ENCODE results near the gene PGAM1.

PGAM1 gene

DNA sequence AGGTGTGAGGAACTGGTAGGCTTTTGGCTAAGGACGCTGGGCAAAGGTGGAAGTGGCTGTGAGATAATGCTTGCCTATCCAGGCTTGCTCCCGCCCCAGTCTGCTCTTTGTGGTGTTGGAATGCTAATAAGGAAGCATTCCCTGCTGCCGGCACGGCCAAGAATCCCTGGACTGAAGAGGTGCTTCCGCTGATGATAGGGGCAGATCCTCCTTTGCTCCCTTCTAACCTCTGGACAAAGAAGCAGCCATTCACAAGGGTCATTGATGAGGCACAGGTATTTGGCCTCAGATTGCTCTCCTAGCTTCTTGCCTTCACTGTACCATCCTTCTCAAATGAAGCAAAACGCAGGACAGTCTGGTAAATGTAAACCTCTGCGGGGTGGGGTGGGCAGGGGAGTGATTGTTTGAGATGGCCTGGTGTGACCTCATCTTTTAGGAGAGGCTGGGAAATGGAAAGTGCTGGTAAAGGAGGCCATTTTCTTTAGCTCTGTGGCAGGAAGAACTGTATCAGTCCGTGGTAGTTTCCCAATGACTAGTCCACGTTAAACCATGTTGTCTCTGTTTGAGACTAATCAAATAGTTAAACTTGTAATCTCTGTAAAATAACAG is 1.7 kb downstream of the PGAM1 start:
- peak; percentile 67 for DNase-seq (ENCODE audit: low read depth)
- H3K4me3 ChIP-seq (ENCODE audit: low read length), result peak overlapping the region; percentile 96
- TF ChIP-seq, protein P1, sequence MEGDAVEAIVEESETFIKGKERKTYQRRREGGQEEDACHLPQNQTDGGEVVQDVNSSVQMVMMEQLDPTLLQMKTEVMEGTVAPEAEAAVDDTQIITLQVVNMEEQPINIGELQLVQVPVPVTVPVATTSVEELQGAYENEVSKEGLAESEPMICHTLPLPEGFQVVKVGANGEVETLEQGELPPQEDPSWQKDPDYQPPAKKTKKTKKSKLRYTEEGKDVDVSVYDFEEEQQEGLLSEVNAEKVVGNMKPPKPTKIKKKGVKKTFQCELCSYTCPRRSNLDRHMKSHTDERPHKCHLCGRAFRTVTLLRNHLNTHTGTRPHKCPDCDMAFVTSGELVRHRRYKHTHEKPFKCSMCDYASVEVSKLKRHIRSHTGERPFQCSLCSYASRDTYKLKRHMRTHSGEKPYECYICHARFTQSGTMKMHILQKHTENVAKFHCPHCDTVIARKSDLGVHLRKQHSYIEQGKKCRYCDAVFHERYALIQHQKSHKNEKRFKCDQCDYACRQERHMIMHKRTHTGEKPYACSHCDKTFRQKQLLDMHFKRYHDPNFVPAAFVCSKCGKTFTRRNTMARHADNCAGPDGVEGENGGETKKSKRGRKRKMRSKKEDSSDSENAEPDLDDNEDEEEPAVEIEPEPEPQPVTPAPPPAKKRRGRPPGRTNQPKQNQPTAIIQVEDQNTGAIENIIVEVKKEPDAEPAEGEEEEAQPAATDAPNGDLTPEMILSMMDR (IDR thresholded peaks at IDR 0.05; ENCODE audit: insufficient read depth, low read depth, low read length, missing control alignments), result no peak

- peak; percentile 79 for DNase-seq (ENCODE audit: low read depth)
- peak overlapping the region; percentile 96 for H3K4me3 ChIP-seq (ENCODE audit: low read length)
- TF ChIP-seq, protein P1 (IDR thresholded peaks at IDR 0.05; ENCODE audit: insufficient read depth, low read depth, low read length, missing control alignments), result no peak
Measured at GRCh38 chr10:97428572-97428981, 2.6 kb downstream of the PGAM1 start.

GRCh38 chr10:97434055-97434454 is 8.1 kb downstream of the PGAM1 start:
- TF ChIP-seq, protein P1 (IDR thresholded peaks at IDR 0.05; ENCODE audit: insufficient read depth, low read depth, low read length, missing control alignments), result no peak
- no peak overlapping the region for H3K4me3 ChIP-seq (ENCODE audit: low read length)
- peak; percentile 22 for DNase-seq (ENCODE audit: low read depth)

GRCh38 chr10:97434557-97434956 is 8.6 kb downstream of the PGAM1 start:
- TF ChIP-seq, protein P1 (IDR thresholded peaks at IDR 0.05; ENCODE audit: insufficient read depth, low read depth, low read length, missing control alignments), result no peak
- DNase-seq (ENCODE audit: low read depth), result no peak
- no peak overlapping the region for H3K4me3 ChIP-seq (ENCODE audit: low read length)

DNA sequence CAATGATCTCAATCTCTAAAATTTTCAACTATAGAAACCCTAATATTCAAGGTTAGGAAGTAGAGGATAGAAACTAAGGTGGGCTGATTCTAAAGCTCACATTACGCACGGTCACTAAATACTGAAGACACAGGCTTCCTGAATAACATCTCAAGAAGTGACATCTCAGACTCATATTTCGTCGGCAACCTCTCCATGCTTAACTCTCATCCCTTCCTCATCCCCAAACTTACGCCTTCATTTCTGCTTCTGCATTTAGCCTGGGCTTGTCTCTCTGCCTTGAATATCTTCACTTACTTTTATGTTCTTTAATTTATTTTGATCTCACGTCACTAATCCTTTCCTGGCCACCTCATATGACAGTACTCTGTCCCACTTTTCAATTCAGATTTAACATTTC is 9.2 kb downstream of the PGAM1 start:
- no peak for DNase-seq (ENCODE audit: low read depth)
- H3K4me3 ChIP-seq (ENCODE audit: low read length), result no peak overlapping the region
- TF ChIP-seq, protein P1 (IDR thresholded peaks at IDR 0.05; ENCODE audit: insufficient read depth, low read depth, low read length, missing control alignments), result no peak

DNA sequence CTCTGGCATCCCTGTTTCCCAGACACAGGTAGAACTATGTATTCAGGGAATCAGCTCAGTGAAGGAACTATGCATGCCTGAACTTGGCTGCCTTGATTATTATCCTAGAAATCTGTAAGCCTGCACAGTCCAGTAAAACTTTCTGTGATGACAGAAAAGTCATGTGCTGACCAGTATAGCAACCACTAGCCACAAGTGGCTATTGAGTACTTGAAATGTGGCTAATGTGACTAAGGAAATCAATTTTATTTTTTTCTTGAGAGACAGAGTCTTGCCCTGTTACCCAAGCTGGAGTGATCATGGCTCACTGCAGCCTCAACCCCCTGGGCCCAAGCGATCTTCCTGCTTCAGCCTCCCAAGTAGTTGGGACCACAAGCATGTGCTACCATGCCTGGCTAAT is 16.3 kb downstream of the PGAM1 start:
- DNase-seq (ENCODE audit: low read depth), result no peak
- H3K4me3 ChIP-seq (ENCODE audit: low read length), result no peak overlapping the region

More for the DNA sequence above, 16.3 kb downstream of the PGAM1 start:
- TF ChIP-seq, protein P1 (IDR thresholded peaks at IDR 0.05; ENCODE audit: insufficient read depth, low read depth, low read length, missing control alignments), result no peak
